ENCODE results near the gene RGS8.
"Not testable (repeated sequence)": the region's sequence is repeated elsewhere in the genome, so short reads cannot be mapped to it uniquely, and the experiment has no call there.

GRCh38 chr1:182693139-182693538, 8.8 kb upstream of the RGS8 start:
- TF ChIP-seq, protein P1, sequence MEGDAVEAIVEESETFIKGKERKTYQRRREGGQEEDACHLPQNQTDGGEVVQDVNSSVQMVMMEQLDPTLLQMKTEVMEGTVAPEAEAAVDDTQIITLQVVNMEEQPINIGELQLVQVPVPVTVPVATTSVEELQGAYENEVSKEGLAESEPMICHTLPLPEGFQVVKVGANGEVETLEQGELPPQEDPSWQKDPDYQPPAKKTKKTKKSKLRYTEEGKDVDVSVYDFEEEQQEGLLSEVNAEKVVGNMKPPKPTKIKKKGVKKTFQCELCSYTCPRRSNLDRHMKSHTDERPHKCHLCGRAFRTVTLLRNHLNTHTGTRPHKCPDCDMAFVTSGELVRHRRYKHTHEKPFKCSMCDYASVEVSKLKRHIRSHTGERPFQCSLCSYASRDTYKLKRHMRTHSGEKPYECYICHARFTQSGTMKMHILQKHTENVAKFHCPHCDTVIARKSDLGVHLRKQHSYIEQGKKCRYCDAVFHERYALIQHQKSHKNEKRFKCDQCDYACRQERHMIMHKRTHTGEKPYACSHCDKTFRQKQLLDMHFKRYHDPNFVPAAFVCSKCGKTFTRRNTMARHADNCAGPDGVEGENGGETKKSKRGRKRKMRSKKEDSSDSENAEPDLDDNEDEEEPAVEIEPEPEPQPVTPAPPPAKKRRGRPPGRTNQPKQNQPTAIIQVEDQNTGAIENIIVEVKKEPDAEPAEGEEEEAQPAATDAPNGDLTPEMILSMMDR (IDR thresholded peaks at IDR 0.05) = not testable (repeated sequence)
- TF ChIP-seq ZFX (IDR thresholded peaks at IDR 0.05; ENCODE audit: borderline replicate concordance) = not testable (repeated sequence)

Measured in 22Rv1 (cell line).